OCI-LY7 (cell line): ENCODE measurements around the gene G6PC3.

ENCODE experiments used
- CTCF ChIP-seq: fragments of 200-600 bp; sonication (generic); conservative IDR thresholded peaks from 2 replicates; pipeline ENCODE4 v1.5.1; 2014; ENCODE audit warnings: mild to moderate bottlenecking, antibody characterized with exemption, low read length, moderate library complexity, mixed read lengths
- EZH2phosphoT487 ChIP-seq: fragments of 200-600 bp; sonication (generic); IDR thresholded peaks from 2 replicates; pipeline ENCODE4 v1.6.1; 2018; ENCODE audit warnings: low read depth, borderline replicate concordance, mild to moderate bottlenecking, mixed run types, antibody characterized with exemption, low read length, moderate library complexity, mixed read lengths

- no peak for TF ChIP-seq CTCF
- no peak for TF ChIP-seq EZH2phosphoT487
Measured at GRCh38 chr17:44077595-44077909, 7.0 kb downstream of the G6PC3 start.
